Measurements from ENCODE around the gene TBXA2R. TPM values are rescaled to one million over a fixed set of nuclear protein-coding genes. Genes with fewer than 3 reads are reported as not detected.

The TBXA2R gene
- total RNA-seq (under 1 TPM; 0.47 to 0.75 TPM), total RNA-seq (0 to 8.3 (median 0.74) reads per million in 172 experiments)
- polyA plus RNA-seq (2013, experiment 1 of 2) = 0.72 TPM
- polyA plus RNA-seq (2013, experiment 2 of 2) = 1.1 TPM

DNA sequence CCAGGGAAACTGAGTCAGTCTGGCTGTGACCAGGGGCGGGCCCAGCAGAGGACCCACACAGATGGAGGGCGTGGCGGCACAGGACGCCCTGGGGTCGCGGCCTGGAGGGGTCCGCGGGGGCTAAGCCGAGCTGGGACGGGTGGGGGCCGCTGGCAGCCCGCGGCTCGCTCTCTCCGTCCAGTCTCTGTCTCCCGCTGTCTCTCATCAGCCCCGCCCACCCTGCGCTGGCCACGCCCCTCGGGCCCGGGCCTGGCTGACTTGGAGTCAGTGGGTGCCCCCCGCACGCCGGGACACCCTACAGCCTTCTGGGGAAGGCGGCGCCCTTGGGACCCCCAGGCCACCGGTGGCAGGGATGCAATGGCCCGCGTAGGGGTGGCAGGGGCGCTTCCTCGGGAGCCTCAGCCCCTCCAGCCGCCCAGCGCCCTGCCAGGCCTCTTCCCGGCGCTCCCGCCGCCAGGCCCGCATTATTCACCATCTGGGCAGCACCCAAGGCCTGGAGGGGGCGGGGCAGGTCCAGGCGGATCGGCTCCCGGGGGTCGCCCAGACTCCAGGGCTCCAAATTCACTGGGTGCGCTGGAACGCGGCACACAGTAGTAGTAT, at the start of gene TBXA2R:
TBXA2R (minus strand) TSS at position 186 of the 600 bp plus-strand sequence. CDS start 6,241 bp downstream, outside the sequence.
- peak within 1 kb of the TSS; percentile 49 for H3K4me3 ChIP-seq (ENCODE audit: low read length)
- Mint-ChIP-seq H3K27me3 (no peaks in the 10 kb centered on the region), H3K9me3 (no peaks in the 10 kb centered on the region), H3K4me3 (peak within 1 kb of the TSS; percentile 73), H3K4me1 (ENCODE audit: low read depth) (peaks cover 14% of the 10 kb centered on the region), H3K27ac (no peak within 1 kb of the TSS), H3K36me3 (ENCODE audit: low read depth) (peaks cover 7% of the 10 kb centered on the region)
- no peak within 1 kb of the TSS for H3K27ac ChIP-seq (ENCODE audit: low read depth in 1 of 2, low read length in 2 of 2)
- peaks cover 12% of the 10 kb centered on the region for H3K36me3 ChIP-seq (ENCODE audit: insufficient read depth, low read length)
- TF ChIP-seq, protein P1, sequence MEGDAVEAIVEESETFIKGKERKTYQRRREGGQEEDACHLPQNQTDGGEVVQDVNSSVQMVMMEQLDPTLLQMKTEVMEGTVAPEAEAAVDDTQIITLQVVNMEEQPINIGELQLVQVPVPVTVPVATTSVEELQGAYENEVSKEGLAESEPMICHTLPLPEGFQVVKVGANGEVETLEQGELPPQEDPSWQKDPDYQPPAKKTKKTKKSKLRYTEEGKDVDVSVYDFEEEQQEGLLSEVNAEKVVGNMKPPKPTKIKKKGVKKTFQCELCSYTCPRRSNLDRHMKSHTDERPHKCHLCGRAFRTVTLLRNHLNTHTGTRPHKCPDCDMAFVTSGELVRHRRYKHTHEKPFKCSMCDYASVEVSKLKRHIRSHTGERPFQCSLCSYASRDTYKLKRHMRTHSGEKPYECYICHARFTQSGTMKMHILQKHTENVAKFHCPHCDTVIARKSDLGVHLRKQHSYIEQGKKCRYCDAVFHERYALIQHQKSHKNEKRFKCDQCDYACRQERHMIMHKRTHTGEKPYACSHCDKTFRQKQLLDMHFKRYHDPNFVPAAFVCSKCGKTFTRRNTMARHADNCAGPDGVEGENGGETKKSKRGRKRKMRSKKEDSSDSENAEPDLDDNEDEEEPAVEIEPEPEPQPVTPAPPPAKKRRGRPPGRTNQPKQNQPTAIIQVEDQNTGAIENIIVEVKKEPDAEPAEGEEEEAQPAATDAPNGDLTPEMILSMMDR (IDR thresholded peaks at IDR 0.05) = no peak
- H3K9me3 ChIP-seq (ENCODE audit: control insufficient read depth in 1 of 2, insufficient read depth in 1 of 2, low read length in 2 of 2) = peaks cover 0 to 30% of the 10 kb centered on the region in 2 experiments
- H3K27me3 ChIP-seq (ENCODE audit: control insufficient read depth in 1 of 2, insufficient read depth in 2 of 2, low read length in 2 of 2) = peaks cover 0 to 3% of the 10 kb centered on the region in 2 experiments
- intact Hi-C loops (cut with DNase I, micrococcal nuclease) = loop anchor here in 1 of 2 experiments (1.0 kb wide), 1 partner anchor 61 kb away; no protein-coding TSS in a partner anchor
- DNase-seq = peak in 12 of 14 experiments; percentile 28 to 72 (median 47)
- CTCF ChIA-PET = no interaction called here
- peaks cover 40% of the 10 kb centered on the region for H3K4me1 ChIP-seq (ENCODE audit: insufficient read depth, low read length)
- peak; percentile 31 for ATAC-seq (ENCODE audit: poor library complexity)
- POLR2A ChIA-PET = interaction anchor here (2.0 kb wide), 1 partner anchor 22 kb away, joined by 9 read pairs; the partner anchor contains the start of gene GIPC3

DNA sequence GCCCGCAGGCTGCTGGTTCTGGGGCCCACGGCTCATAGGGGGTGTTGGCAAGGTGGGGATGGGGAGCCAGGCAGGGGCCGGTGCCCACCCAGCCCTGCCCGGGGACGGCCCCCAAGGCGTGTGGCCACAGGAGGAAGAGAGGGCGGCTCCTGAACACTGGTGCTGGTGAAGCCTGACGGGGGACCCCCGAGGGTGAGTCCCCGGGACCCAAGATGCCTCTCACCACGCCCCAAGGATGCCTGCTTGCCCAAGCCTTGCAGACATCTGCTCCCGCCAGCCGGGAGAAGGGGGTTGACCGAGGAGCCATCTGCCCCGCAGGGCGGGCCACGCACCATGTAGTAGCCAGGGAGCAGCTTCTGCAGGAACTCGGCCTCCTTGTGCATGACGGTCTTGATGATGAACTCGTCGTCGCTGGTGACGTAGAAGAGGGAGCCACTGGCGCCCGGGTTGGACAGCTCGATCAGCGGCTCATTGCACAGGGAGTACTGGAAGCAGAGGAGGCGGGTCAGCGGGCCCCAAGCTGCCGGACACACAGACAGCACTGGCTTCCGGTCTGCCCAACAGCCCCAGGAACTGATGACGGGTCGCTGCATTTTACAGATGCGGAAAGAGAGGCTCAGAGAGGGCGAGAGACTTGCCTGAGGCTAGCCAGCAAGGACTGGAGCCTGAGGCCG, 49.5 kb upstream of the TBXA2R start:
- H3K9me3 ChIP-seq (ENCODE audit: control insufficient read depth in 1 of 2, insufficient read depth in 1 of 2, low read length in 2 of 2) = peaks cover 0 to 11% of the 10 kb centered on the region in 2 experiments
- DNase-seq = no peak
- H3K36me3 ChIP-seq (ENCODE audit: insufficient read depth, low read length) = peaks cover 62% of the 10 kb centered on the region
- no peak overlapping the region for H3K27ac ChIP-seq (ENCODE audit: low read depth in 1 of 2, low read length in 2 of 2)
- H3K4me3 Mint-ChIP-seq = no peak overlapping the region
- no peaks in the 10 kb centered on the region for H3K4me1 ChIP-seq (ENCODE audit: insufficient read depth, low read length)
- intact Hi-C loops (cut with DNase I, micrococcal nuclease) = no loop called here
- H3K4me3 ChIP-seq (ENCODE audit: low read length) = no peak overlapping the region
- TF ChIP-seq, protein P1 (IDR thresholded peaks at IDR 0.05) = no peak
- no peak overlapping the region for H3K27ac Mint-ChIP-seq
- H3K36me3 Mint-ChIP-seq (ENCODE audit: low read depth) = peaks cover 27% of the 10 kb centered on the region
- ChIA-PET POLR2A (no interaction called here), CTCF (no interaction called here)
- H3K27me3 Mint-ChIP-seq = no peaks in the 10 kb centered on the region
- H3K4me1 Mint-ChIP-seq (ENCODE audit: low read depth) = no peaks in the 10 kb centered on the region
- ATAC-seq (ENCODE audit: poor library complexity) = no peak
- H3K27me3 ChIP-seq (ENCODE audit: control insufficient read depth in 1 of 2, insufficient read depth in 2 of 2, low read length in 2 of 2) = no peaks in the 10 kb centered on the region
- H3K9me3 Mint-ChIP-seq = no peaks in the 10 kb centered on the region

DNA sequence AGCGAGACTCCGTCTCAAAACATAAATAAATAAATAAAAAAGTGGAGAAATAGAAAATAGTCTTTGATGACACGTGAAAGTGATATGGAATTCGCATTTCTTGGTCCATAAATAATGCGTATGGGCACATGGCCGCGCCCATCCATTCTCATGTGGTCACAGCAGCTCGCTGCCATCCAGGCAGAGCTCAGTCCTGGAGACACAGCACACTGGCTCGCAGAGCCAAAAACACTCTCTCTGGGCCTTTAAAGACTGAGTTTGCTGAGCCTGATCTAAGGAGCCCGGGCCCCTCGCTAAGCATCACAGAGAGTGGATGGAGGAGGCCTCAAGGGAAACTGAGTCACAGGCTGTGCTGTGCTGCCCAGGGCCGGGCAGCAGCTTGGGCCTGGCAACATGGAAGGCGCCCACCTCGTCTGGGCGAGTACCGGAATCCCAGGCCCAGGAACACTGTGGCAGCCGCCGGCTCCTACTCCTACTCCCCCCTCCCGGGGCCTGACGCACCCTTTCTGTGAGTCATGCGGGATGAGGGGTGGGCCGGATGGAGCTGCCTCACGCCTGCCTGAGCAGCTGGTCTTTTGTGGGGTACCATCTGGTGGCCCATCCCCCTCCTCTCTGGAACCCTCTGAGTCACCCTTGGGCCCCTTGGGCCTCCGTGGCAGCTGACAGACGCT, 48.9 kb upstream of the TBXA2R start:
- POLR2A ChIA-PET = no interaction called here

More for the DNA sequence above, 48.9 kb upstream of the TBXA2R start:
- Mint-ChIP-seq H3K4me1 (ENCODE audit: low read depth) (no peaks in the 10 kb centered on the region), H3K36me3 (ENCODE audit: low read depth) (peaks cover 20% of the 10 kb centered on the region), H3K9me3 (no peaks in the 10 kb centered on the region), H3K27ac (no peak overlapping the region), H3K27me3 (no peaks in the 10 kb centered on the region), H3K4me3 (no peak overlapping the region)
- Histone ChIP-seq H3K27me3 (ENCODE audit: control insufficient read depth in 1 of 2, insufficient read depth in 2 of 2, low read length in 2 of 2) (no peaks in the 10 kb centered on the region), H3K27ac (ENCODE audit: low read depth in 1 of 2, low read length in 2 of 2) (no peak overlapping the region), H3K4me3 (ENCODE audit: low read length) (no peak overlapping the region), H3K4me1 (ENCODE audit: insufficient read depth, low read length) (no peaks in the 10 kb centered on the region), H3K36me3 (ENCODE audit: insufficient read depth, low read length) (peaks cover 57% of the 10 kb centered on the region), H3K9me3 (ENCODE audit: control insufficient read depth in 1 of 2, insufficient read depth in 1 of 2, low read length in 2 of 2) (peaks cover 0 to 8% of the 10 kb centered on the region in 2 experiments)
- CTCF ChIA-PET = no interaction called here
- intact Hi-C loops (cut with DNase I, micrococcal nuclease) = no loop called here
- no peak for DNase-seq
- TF ChIP-seq, protein P1 (IDR thresholded peaks at IDR 0.05) = no peak
- ATAC-seq (ENCODE audit: poor library complexity) = no peak

Measured in CD4-positive, alpha-beta T cell (primary cell).